SW 1271 (cell line): Measurements from ENCODE around the gene PIGBOS1.
"Not testable (repeated sequence)": the region's sequence is repeated elsewhere in the genome, so short reads cannot be mapped to it uniquely, and the experiment has no call there.

Experiments
- DNase-seq, 2 experiments: peaks; one replicate each; lab custom pipeline; 2025; lab: John Stamatoyannopoulos, UW

The PIGBOS1 gene

DNA sequence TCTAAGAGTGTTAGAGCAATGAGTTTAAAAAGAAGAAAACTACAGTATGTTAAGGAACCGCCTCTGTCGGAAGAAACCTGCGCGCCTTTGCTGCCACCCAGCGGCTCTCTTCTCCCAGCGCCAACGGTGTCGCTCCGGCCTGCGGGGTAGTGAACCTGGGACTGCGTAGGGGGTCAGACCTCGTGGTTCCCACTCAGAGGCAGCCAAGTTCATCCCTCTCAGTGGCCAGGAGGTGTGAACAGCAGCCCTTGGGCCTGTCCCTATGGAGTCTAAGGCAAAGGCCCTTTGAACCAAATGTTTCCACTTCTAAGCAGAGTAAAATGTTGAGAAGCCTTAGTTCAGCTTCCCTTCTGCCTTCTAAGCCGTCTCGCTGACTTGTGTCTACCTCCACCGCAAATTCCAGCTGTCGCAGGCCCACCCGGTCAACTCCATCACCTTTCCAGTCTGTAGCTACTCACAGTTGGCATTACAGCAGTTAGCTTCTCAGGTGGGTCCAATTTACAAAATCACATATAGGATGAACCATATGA lies 28.3 kb downstream of the PIGBOS1 start:
- peak in 1 of 2 experiments; percentile 59 for DNase-seq

DNA sequence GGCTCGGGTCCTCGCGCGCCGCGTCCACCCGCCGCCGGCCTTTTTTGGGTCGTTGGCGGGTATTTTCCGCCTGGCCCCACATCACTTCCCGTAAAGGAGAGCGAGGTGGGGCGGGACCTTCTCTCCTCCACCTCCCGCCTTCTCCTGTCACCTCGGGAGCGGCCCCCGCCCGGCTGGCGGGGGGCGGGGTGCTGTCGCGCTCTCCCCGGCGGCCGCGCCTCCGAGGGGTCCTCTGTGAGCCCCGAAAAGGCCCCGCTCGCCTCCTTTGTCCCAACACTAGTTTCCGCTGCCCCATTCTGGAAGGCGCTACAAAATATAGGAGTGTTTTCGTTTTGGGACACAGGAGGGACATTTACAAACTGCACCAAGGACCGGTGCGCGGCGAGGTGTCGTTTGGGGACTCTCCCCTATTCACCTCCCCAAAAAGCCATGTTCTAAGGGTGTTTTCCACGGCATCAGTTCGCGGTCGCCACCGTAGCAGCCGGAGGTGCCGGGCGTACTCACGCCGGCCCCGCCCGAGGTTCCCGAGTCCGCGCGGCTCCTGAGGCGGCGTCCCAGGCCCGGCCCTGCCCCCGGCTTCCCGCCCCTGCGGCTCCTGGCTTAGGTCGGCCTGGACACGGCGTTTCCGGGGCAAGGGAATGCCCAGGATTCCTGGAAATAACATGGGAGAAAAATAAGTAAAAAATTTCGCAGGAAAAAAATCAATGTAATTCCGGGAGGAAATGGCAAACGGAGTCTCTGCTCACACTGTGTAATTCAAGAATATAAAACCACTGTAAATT lies 29.0 kb downstream of the PIGBOS1 start, which contains the start of gene RAB27A:
TSS of gene RAB27A (minus strand) at position 68 of the 782 bp plus-strand sequence. CDS start 54,879 bp downstream, outside the sequence.
- DNase-seq, result peak; percentile 45 to 81

DNA sequence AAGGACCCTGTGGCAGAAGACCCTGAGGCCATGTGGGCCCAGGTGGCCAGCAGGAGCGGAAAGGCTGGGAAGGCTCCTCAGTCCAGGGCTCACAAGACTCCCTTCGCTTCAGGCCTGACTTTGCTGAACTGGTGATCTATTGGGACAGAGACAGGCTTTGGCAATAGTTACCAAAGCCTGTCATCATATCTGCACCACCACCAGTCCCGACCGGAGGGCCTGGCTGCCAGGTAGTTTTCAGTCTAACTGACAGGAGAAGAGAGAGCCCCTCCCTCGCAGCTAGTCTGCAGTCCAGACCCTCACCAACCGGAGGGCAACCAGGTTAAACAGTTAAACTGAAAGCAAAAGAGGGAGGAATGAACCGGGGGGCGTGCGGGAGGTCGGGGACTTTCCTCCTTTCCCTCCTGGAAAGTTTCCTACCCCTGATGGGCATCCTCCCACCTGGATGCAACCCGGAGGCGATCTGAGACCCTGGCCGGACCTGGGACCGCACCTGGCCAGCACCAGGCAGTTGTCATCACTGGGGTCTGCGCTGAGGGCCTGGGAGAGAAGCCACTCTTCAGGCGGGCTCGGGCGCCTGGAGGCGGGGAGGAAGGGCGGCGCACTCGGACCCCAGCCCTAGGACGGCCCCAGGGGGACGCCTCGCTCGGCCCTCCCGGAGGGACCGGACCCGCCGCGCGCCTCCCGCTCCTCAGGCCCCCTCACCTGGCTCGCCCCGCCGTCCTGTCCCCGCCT lies 29.7 kb downstream of the PIGBOS1 start:
- peak; percentile 24 to 45 for DNase-seq

DNA sequence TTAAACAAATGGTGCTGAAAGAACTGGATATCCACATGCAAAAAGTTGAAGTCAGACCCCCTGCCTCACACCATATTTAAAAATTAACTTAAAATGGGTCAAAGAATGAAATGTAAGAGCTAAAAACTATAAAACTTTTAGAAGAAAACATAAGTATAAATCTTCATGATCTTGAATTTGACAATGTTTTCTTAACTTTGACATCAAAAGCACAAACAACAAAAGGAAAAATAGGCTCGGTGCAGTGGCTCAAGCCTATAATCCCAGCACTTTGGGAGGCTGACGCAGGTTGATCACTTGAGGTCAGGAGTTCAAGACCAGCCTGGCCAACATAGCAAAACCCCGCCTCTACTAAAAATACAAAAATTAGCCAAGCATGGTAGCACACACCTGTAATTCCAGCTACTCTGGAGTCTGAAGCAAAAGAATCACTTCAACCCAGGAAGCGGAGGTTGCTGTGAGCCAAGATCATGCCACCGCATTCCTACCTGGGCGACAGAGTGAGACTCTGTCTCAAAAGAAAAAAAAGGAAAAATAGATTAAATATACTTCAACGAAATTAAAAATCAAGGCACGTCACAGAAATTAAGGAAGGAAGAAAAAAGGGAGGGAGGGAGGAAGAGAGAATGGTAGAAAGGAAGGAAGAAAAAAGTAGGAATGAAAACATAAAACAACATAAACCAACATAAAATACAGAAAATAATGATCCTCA lies 30.8 kb downstream of the PIGBOS1 start:
- DNase-seq, result no peak

DNA sequence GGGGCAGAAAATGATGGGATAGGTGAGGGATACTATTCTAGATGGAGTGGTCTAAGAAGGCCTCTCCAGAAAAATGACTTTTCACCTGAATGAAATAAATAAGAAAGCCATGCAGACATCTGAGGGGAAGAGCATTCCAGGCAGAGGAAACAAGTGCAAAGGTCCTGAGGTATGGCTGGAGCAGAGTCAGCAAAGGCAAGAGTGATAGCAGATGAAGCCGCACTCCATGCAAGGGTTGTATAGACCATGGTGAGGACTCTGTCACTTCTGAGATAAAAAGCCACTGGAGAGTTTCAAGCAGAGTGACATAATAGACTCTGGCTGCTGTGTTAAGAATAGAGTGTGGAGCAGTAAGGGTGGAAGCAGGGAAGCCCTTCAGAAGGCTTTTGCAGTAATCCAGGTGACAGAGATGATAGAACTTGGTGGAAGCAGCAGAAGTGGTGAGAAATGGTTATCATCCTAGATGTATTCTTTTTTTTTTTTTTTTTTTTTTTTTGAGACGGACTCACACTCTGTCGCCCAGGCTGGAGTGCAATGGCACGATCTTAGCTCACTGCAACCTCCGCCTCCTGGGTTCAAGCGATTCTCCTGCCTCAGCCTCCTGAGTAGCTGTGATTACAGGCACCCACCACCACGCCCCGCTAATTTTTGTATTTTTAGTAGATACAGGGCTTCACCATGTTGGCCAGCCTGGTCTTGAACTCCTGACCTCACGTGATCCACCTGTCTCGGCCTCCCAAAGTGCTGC lies 32.3 kb downstream of the PIGBOS1 start:
- not testable (repeated sequence) for DNase-seq

DNA sequence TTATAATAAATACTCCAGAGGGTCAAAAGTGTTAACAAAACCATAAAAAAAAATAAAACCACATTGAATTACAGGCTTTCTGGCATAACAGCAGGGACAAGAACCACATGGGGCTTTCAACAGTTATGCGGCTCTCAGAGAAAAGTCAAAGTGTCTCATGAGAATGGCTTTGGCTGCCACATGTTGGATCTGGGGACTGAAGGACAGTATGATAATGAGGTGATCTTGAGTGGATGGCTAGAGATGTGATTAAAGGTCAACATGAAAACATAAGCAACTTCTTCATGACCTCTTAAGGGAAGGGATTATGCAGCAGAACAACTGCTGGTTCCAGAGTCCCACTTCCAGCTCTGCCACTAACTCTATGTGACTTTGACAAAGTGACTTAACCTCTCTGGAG lies 34.5 kb downstream of the PIGBOS1 start:
- no peak for DNase-seq

DNA sequence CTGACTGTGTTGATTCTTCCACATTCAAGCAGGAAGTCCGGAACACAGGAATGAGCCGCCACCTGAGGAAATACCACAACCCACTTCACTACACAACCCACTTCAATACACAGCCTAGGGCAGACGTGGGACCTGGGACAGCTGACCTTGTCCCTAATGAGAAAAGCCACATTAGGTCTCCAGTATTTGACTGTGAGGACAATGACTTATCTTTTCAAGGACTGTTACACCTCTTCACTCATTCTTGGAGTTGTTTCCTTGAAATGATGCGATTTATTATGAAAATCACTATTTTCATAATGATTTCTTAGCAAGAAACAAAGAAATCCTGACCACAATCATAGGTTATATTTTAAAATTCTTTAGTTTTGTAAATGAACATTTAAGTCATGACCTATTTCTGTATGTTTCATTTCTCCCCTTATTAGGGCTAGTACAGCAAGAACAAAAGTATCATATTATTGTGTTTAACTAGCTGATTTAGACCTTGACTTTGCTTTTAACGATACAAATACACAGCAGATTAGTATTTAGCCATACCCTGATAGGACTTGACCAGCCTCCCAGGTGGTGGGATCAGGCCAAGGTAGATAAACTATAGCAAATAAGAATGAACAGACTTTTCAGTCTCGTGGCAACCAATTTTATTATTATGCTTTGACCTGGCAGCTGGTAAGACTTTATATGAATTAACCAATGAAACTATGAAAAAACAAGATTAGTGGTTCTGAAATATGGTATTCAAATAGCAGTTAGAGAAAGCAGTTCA lies 35.4 kb downstream of the PIGBOS1 start:
- DNase-seq, result no peak

DNA sequence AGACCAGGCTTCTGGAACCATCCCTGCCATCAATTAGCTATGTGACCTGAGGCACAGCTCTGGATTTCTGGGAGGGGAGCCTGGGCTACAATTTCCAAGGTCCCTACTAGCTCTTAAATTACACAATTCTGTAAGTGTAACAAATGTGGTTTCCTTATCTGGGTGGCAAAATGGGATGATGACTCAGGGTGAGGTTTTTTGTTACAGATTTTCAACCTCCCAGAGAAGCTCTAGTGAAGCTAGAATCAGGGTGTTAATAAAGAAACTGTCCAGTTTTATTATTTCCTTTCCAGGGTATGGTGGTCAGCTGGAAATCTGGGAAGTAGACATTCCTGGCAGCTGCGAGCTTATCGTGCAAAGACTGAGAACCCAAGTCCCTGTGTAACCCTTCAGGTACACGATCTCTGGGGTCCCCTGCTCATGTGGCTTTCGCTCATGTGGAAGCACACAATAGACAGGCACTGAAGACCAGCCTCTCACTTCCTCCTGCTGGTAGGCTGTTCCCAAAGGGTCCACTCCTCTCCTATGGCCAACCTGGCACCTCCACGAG lies 36.6 kb downstream of the PIGBOS1 start:
- peak in 1 of 2 experiments; percentile 39 for DNase-seq

DNA sequence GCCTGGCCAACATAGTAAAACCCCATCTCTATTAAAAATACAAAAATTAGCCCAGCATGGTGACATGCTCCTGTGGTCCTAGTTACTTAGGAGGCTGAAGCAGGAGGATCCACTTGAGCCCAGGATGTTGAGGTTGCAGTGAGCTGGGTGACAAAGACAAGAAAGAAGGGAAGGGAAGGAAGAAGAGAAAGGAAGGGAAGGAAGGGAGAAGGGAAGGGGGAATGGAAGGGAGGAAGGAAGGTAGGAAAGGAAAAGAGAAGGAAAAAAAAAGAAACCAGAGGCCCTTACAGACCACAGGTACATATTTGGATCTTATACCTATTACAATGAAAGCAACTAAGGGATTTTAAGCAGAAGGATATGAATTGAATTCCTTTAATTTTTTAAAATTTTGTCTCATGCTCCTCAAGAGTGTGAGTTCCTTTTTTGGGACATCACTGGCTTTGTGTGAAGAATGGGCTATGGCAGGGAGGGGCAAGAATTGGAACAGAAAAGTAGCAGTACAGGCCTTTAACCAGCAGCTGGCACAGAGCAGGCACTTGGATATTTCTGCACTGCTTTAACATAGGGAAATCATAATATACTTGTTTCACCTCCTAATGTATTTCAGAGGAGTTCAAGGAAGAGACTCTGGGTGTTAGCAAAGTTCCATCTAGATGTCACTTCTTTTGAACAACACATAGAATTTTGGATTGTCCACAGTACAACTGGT lies 37.2 kb downstream of the PIGBOS1 start:
- peak in 1 of 2 experiments; percentile 15 for DNase-seq

DNA sequence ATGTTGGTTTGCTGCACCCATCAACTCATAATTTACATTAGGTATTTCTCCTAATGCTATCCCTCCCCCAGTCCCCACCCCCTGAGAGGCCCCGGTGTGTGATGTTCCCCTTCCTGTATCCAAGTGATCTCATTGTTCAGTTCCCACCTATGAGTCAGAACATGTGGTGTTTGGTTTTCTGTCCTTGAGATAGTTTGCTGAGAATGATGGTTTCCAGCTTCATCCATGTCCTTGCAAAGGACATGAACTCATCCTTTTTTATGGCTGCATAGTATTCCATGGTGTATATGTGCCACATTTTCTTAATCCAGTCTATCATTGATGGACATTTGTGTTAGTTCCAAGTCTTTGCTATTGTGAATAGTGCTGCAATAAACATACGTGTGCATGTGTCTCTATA lies 38.3 kb downstream of the PIGBOS1 start:
- not testable (repeated sequence) for DNase-seq

DNA sequence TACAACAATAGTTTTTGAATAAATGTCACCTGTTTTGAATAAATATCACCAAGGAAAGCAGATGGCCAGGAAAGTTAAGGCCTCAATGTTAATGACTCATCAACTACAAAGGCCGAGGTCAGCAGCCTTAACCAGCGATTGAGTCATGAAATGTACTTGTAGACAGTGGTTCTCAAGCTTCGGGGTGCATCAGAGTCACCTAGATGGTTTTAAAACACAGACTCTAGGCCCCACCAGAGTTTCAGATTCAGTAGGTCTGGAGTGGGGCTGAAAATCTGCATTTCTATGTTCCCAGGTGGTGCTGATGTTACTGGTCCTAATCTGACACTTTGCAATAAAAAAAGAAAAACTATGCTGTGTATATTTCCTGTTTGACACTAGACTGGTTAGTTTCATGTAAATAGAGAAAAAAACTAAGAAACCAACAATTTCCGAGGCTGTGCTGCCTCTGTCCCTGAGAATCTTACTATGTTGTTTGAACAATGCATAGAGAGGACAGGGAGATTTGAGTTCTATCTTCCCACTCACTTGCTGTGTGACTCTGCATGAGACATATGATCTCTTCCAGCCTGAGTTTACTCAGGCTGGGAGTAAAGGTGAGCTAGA lies 39.1 kb downstream of the PIGBOS1 start:
- DNase-seq, result peak; percentile 30 to 85

DNA sequence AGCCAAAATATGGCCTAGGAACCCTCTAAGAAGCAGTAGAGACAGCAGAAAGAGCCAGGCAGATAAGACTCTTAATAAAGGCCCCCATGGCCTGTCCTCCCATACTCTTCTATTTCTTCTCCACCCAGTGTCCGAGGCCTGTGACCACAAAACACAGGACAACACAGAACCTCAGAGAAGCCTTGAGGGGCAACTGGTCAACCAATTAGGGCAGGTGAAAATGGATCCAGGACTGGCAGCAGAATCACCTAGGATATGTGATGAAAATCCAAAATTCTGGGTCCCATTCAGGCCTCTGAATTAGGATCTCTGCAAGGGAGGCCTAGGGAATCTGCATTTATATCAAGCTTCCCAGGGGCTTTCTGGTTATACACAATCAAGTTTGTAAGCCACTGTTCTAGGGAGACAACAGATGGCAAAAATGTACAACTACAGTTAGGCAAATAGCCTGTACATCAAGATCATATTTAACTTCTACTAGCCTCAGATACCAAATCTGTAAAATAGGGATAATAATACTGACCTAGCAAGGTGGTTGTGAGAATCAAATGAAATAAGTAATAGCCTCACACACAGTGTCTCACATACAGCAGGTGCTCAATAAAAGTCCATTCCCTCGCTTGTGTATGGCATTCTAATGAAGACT lies 39.7 kb downstream of the PIGBOS1 start:
- no peak for DNase-seq

DNA sequence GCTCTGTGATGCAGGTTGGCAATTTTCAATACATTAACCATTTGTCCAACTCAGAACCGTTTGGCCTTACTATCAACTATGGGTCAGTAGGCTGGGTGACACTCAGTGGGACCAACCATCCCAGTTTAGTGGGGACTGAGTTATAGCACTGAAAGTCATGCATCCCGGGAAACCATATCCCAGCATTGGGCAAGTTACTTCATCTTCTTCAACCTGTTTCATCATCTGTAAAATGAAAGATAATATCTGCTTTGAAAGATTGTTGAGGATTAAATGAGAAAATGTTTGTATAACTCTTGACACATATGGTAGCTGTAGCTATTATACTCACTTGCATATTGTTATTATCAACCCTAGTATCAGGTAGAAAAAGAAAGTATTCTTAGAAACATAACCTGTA lies 41.2 kb downstream of the PIGBOS1 start:
- DNase-seq, result no peak

DNA sequence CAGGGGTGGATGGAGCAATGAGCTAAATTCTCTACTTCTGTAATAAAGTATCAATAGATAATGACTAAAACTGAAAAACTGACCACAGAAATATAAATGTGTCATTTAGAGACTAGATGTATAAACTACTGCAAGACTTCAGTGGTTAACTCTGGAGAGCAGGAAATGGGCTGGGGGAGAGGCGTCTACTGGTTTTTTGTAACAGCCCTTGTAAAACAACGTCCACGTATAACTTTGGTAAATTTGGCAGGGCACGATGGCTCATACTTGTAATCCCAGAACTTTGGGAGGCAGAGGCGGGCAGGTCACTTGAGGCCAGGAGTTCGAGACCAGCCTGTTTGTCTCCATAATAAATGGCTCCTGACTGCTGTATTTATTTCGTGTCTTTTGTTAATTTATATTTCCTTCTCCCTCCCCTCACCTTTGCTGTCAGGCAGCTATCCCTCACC lies 41.8 kb downstream of the PIGBOS1 start:
- no peak for DNase-seq

DNA sequence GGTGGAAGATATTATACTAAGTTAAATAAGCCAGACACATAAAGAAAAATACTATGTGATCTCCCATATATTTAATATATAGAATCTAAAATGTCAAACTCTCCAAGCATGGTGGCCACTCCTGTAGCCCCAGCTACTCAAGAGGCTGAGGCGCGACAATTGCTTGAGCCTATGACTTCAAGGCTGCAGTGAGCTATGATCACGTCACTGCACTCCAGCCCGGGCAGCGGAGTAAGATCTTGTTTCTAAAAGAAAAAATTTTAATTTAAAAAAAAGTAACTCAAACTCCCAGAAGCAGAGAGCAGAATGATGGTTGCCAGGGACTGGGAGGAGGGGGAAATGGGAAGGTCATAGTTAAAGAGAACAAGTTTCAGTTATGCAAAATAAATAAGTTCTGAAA lies 42.6 kb downstream of the PIGBOS1 start:
- no peak for DNase-seq

DNA sequence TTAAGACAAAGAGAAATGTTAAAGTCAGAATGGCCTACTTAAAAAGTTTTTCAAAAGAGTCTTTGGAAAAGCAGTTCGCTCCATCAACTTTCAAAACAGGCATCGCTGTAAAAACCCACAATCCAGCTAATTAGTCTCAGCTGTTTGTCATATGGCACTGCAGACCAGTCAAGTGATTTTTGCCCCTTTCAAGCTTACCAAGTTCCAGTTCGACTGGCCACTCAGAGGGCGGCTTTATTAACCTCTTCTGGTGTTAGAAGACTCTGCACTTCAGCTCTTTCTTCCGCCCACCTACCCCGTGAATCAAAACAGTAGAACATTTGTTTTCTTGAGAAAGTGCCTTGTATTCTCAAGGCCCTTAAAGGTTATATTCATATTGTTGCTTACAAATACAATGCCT lies 48.6 kb downstream of the PIGBOS1 start:
- no peak for DNase-seq

DNA sequence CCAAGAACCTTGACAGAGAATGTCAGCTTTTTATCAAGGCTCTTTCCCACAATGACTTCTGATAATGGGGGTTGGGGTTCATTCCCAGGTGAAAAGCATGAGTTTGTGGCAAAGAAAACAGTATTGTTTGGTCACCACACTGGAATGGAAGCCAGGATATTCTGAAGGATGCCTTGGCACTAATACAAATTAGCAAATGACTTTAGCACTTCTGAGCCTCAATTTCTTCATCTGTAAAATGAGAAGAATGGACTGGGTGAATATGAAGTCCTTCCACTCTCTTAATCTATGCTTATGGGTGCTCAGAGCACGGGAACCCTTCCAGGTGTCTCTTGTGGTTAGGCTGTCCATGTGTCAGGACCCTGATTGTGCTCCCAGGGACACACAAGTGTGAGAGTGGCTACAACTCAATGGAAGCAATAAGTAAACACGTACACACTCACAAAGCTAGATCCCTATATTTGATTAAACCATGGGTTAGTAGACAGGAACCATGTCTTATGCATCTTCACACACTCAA lies 50.7 kb downstream of the PIGBOS1 start:
- no peak for DNase-seq

DNA sequence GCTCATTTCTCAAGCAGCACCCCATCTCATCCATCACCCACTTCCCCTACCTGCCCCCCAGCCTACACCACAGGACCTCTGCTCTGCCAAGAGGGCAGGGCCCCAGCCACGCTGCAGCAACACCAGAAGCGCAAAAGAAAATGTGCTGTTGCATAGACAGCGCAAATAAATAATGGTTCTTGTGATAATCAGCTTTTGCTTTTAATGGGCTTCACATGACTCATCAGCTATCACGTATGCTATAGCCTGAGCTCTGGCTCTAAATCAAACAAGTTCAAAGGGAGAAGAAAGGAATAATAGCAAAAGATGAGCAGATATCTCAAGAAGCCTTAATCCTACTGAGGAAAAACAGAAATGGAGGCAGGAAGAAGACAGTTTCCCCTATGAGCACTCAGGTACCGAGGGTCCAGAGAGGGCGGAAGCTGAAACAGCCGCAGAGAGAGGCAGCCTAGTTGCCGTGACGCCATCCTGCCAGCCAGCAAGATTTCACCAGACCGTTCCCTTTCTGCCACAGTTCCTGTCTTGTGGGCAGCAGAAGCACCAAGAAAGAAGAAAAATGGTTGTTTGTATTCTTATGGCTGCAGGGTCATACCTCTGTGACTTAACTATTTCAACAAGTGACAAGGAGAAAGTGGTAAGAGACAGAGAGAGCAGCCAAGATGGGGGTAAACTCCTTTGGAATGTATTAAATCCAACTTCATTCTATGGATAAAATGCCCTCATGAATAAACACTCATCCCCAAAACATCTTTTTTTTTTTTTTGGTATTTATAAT lies 51.3 kb downstream of the PIGBOS1 start:
- DNase-seq, result no peak
